Keratinocyte (primary cell): ENCODE results near the gene ATM. TPM values are rescaled to one million over a fixed set of nuclear protein-coding genes. Genes with fewer than 3 reads are reported as not detected.

Experiments used
- DNase-seq: peaks from one replicate; pipeline ENCODE4 v3.0.0-alpha.2; 2011; ENCODE audit warnings: low read depth, missing footprints, low spot score
- FAIRE-seq: peaks from 2 replicates; lab custom pipeline; 2011; peaks lifted over from hg19 to GRCh38; lab: Jason Lieb, UNC
- H2AFZ ChIP-seq: 2 replicates; pipeline ENCODE4 v1.6.0; 2012; ENCODE audit warnings: low read length, control low read depth, inconsistent platforms; ENCODE audit not compliant: control insufficient read depth
- H3K27ac ChIP-seq: 2 replicates; pipeline ENCODE4 v1.5.1; 2011; ENCODE audit warnings: low read length; ENCODE audit not compliant: control insufficient read depth, insufficient read depth
- H3K27me3 ChIP-seq: 3 replicates; pipeline ENCODE4 v1.6.0; 2011; ENCODE audit warnings: low read length; ENCODE audit not compliant: control insufficient read depth, insufficient read depth; ENCODE audit errors: extremely low read depth
- H3K36me3 ChIP-seq, 2 experiments: 2 replicates in 1 of 2; 3 replicates in 1 of 2; pipeline ENCODE4 v1.5.1; 2011; ENCODE audit warnings: low read length in 2 of 2, mild to moderate bottlenecking in 1 of 2; ENCODE audit not compliant: control insufficient read depth in 2 of 2, insufficient read depth in 2 of 2; ENCODE audit errors: extremely low read depth in 1 of 2
- H3K4me1 ChIP-seq: 3 replicates; pipeline ENCODE4 v1.5.1; 2011; ENCODE audit warnings: low read length; ENCODE audit not compliant: control insufficient read depth, insufficient read depth; ENCODE audit errors: extremely low read depth
- H3K4me2 ChIP-seq: 3 replicates; pipeline ENCODE4 v1.6.0; 2011; ENCODE audit warnings: low read depth, low read length; ENCODE audit not compliant: control insufficient read depth, insufficient read depth; ENCODE audit errors: extremely low read depth
- H3K4me3 ChIP-seq, 3 experiments: fragments of 200-600 bp in 1 of 3; sonication (generic) in 1 of 3; 2 replicates in 2 of 3; 3 replicates in 1 of 3; pipeline ENCODE4 v1.5.1; 2011 to 2016; ENCODE audit warnings: low read length in 3 of 3, mild to moderate bottlenecking in 3 of 3, control low read depth in 2 of 3, inconsistent platforms in 1 of 3, low read depth in 1 of 3, mixed read lengths in 1 of 3, mixed run types in 1 of 3, moderate library complexity in 1 of 3; ENCODE audit not compliant: control insufficient read depth in 2 of 3, insufficient read depth in 2 of 3; ENCODE audit errors: extremely low read depth in 1 of 3
- H3K79me2 ChIP-seq: 2 replicates; pipeline ENCODE4 v1.6.0; 2012; ENCODE audit warnings: low read length; ENCODE audit not compliant: control insufficient read depth, insufficient read depth
- H3K9ac ChIP-seq: 3 replicates; pipeline ENCODE4 v1.6.0; 2011; ENCODE audit warnings: low read length; ENCODE audit not compliant: control insufficient read depth, insufficient read depth; ENCODE audit errors: extremely low read depth
- H3K9me1 ChIP-seq: 3 replicates; pipeline ENCODE4 v1.6.0; 2011; ENCODE audit warnings: low read length; ENCODE audit not compliant: control insufficient read depth, insufficient read depth; ENCODE audit errors: extremely low read depth
- H3K9me3 ChIP-seq: 2 replicates; pipeline ENCODE4 v1.5.1; 2012; ENCODE audit warnings: low read depth, low read length; ENCODE audit not compliant: control insufficient read depth
- H4K20me1 ChIP-seq: 3 replicates; pipeline ENCODE4 v1.6.0; 2011; ENCODE audit warnings: low read length; ENCODE audit not compliant: control insufficient read depth, insufficient read depth; ENCODE audit errors: extremely low read depth
- EZH2 ChIP-seq: IDR thresholded peaks from one replicate; pipeline ENCODE4 v1.6.1; 2012; ENCODE audit warnings: inconsistent platforms, mild to moderate bottlenecking, low read length, moderate library complexity
- dilution Hi-C: fragments of 300-500 bp; cut with MboI; formaldehyde crosslinking; loops from one replicate; pipeline ENCODE4 v1.7.0; 2020; ENCODE audit warnings: low sequenced_read_pairs; ENCODE audit not compliant: extremely low pct_ligation_motif_present
- polyA plus RNA-seq, 5 experiments: library from polyadenylated mRNA; depleted of rRNA in 3 of 5; stranded (reverse) in 3 of 5; stranded (forward) in 1 of 5; unstranded in 1 of 5; fragments of >200 nt; gene quantifications; 1 replicate in 1 of 5; 2 replicates in 3 of 5; 3 replicates in 1 of 5; pipeline versions ENCODE4 v1.2.1 to v1.2.3, GENCODE V29; 2011 to 2012; ENCODE audit warnings: missing spikeins in 2 of 5, low read depth in 1 of 5, low replicate concordance in 1 of 5
- TF ChIP-seq, protein P1 (sequence below), 3 experiments: IDR thresholded peaks in 1 of 3; conservative IDR thresholded peaks in 1 of 3; optimal IDR thresholded peaks in 1 of 3; 2 replicates in 2 of 3; 3 replicates in 1 of 3; pipeline versions ENCODE3 to v1.5.1; 2011; ENCODE audit warnings: low read length in 3 of 3, mild to moderate bottlenecking in 3 of 3, moderate library complexity in 2 of 3, control low read depth in 1 of 3, inconsistent platforms in 1 of 3; ENCODE audit not compliant: insufficient read depth in 2 of 3; ENCODE audit errors: extremely low read depth in 1 of 3

Gene ATM
- polyA plus RNA-seq, 1 donor (not counting 4 experiments of a cell fraction or from before 2014, with no cell fraction given) = 28.5 TPM

- Histone ChIP-seq H3K27ac (peak overlapping the region; percentile 95), H4K20me1 (peaks cover under 1% of the 10 kb centered on the region), H2AFZ (peak overlapping the region; percentile 88), H3K27me3 (no peaks in the 10 kb centered on the region), H3K4me2 (peak overlapping the region; percentile 92), H3K4me1 (peaks cover 18% of the 10 kb centered on the region), H3K36me3 (no peaks in the 10 kb centered on the region), H3K9me3 (no peaks in the 10 kb centered on the region), H3K79me2 (peaks cover 73% of the 10 kb centered on the region), H3K9ac (peak overlapping the region; percentile 96), H3K9me1 (no peaks in the 10 kb centered on the region), H3K4me3 (peak overlapping the region; percentile 57 to 89 (median 79))
- FAIRE-seq (no peak), DNase-seq (no peak)
- dilution Hi-C loops = no loop called here
- TF ChIP-seq EZH2 = no peak
- TF ChIP-seq, protein P1, sequence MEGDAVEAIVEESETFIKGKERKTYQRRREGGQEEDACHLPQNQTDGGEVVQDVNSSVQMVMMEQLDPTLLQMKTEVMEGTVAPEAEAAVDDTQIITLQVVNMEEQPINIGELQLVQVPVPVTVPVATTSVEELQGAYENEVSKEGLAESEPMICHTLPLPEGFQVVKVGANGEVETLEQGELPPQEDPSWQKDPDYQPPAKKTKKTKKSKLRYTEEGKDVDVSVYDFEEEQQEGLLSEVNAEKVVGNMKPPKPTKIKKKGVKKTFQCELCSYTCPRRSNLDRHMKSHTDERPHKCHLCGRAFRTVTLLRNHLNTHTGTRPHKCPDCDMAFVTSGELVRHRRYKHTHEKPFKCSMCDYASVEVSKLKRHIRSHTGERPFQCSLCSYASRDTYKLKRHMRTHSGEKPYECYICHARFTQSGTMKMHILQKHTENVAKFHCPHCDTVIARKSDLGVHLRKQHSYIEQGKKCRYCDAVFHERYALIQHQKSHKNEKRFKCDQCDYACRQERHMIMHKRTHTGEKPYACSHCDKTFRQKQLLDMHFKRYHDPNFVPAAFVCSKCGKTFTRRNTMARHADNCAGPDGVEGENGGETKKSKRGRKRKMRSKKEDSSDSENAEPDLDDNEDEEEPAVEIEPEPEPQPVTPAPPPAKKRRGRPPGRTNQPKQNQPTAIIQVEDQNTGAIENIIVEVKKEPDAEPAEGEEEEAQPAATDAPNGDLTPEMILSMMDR (optimal IDR thresholded peaks at IDR 0.05 in 1 of 3, IDR thresholded peaks at IDR 0.05 in 1 of 3, conservative IDR thresholded peaks at IDR 0.05 in 1 of 3; ENCODE audit: extremely low read depth in 1 of 3, insufficient read depth in 2 of 3, low read length in 3 of 3) = no peak
Observed at GRCh38 chr11:108221911-108222573, 825 bp upstream of the ATM start.

- Histone ChIP-seq H3K4me1 (peaks cover 17% of the 10 kb centered on the region), H3K4me2 (peak overlapping the region; percentile 85)
- no peak for FAIRE-seq
Observed at GRCh38 chr11:108223348-108224149, 682 bp downstream of the ATM start.

More at GRCh38 chr11:108223348-108224149, 682 bp downstream of the ATM start:
- no peak for DNase-seq
- H3K27ac ChIP-seq = peak overlapping the region; percentile 77
- dilution Hi-C loops = no loop called here
- H3K9me1 ChIP-seq = no peaks in the 10 kb centered on the region
- no peaks in the 10 kb centered on the region for H3K9me3 ChIP-seq
- no peaks in the 10 kb centered on the region for H4K20me1 ChIP-seq
- H3K27me3 ChIP-seq = no peaks in the 10 kb centered on the region
- peak overlapping the region; percentile 81 for H3K9ac ChIP-seq
- no peak for TF ChIP-seq EZH2
- TF ChIP-seq, protein P1 (optimal IDR thresholded peaks at IDR 0.05 in 1 of 3, IDR thresholded peaks at IDR 0.05 in 1 of 3, conservative IDR thresholded peaks at IDR 0.05 in 1 of 3; ENCODE audit: extremely low read depth in 1 of 3, insufficient read depth in 2 of 3, low read length in 3 of 3) = no peak
- H3K79me2 ChIP-seq = peaks cover 62% of the 10 kb centered on the region
- H3K4me3 ChIP-seq = peak overlapping the region; percentile 57 to 74 (median 64)
- peak overlapping the region; percentile 97 for H2AFZ ChIP-seq
- no peaks in the 10 kb centered on the region for H3K36me3 ChIP-seq
